Osteoblast (primary cell): ENCODE data around the gene TANK. TPM values are rescaled to one million over a fixed set of nuclear protein-coding genes. Genes with fewer than 3 reads are reported as not detected.

ENCODE experiments used
- DNase-seq: peaks from one replicate; pipeline ENCODE4 v3.0.0; 2011; ENCODE audit warnings: low spot score, mixed read lengths; ENCODE audit not compliant: insufficient read length; ENCODE audit errors: missing footprints
- H2AFZ ChIP-seq: 2 replicates; pipeline ENCODE4 v1.6.0; 2011; ENCODE audit warnings: mild to moderate bottlenecking, low read length
- H3K27ac ChIP-seq: 2 replicates; pipeline ENCODE4 v1.5.1; 2011; ENCODE audit warnings: mild to moderate bottlenecking, low read depth, low read length, moderate library complexity
- H3K27me3 ChIP-seq: 2 replicates; pipeline ENCODE4 v1.6.0; 2012; ENCODE audit warnings: mild to moderate bottlenecking, control low read depth, inconsistent platforms, low read length, moderate library complexity; ENCODE audit not compliant: insufficient read depth
- H3K36me3 ChIP-seq: 2 replicates; pipeline ENCODE4 v1.5.1; 2011; ENCODE audit warnings: mild to moderate bottlenecking, low read length, control low read depth, moderate library complexity; ENCODE audit not compliant: insufficient read depth
- H3K4me1 ChIP-seq: 2 replicates; pipeline ENCODE4 v1.5.1; 2011; ENCODE audit warnings: mild to moderate bottlenecking, low read length, control low read depth, moderate library complexity; ENCODE audit not compliant: insufficient read depth
- H3K4me2 ChIP-seq: 2 replicates; pipeline ENCODE4 v1.6.0; 2011; ENCODE audit warnings: mild to moderate bottlenecking, low read length; ENCODE audit not compliant: insufficient read depth
- H3K4me3 ChIP-seq: fragments of 200-600 bp; sonication (generic); 3 replicates; pipeline ENCODE4 v1.5.1; 2012; ENCODE audit warnings: mild to moderate bottlenecking, low read length, inconsistent platforms; ENCODE audit not compliant: insufficient read depth
- H3K79me2 ChIP-seq: 2 replicates; pipeline ENCODE4 v1.6.0; 2012; ENCODE audit warnings: mild to moderate bottlenecking, low read length, control low read depth, inconsistent platforms; ENCODE audit not compliant: insufficient read depth
- H3K9me3 ChIP-seq: 2 replicates; pipeline ENCODE4 v1.5.1; 2011; ENCODE audit warnings: low read depth, low read length, control low read depth
- H4K20me1 ChIP-seq: 2 replicates; pipeline ENCODE4 v1.6.0; 2012; ENCODE audit warnings: mild to moderate bottlenecking, low read length, control low read depth; ENCODE audit not compliant: insufficient read depth
- total RNA-seq: library from RNA; depleted of rRNA; stranded (reverse); fragments of >200 nt; gene quantifications from 2 replicates; pipeline ENCODE4 v1.2.3, GENCODE V29; 2012
- TF ChIP-seq, protein P1 (sequence below): IDR thresholded peaks from 2 replicates; pipeline ENCODE4 v1.5.1; 2011; ENCODE audit warnings: mild to moderate bottlenecking, low read depth, low read length, moderate library complexity; ENCODE audit errors: extremely low read depth

Gene TANK
- total RNA-seq, 1 donor = 127 TPM

DNA sequence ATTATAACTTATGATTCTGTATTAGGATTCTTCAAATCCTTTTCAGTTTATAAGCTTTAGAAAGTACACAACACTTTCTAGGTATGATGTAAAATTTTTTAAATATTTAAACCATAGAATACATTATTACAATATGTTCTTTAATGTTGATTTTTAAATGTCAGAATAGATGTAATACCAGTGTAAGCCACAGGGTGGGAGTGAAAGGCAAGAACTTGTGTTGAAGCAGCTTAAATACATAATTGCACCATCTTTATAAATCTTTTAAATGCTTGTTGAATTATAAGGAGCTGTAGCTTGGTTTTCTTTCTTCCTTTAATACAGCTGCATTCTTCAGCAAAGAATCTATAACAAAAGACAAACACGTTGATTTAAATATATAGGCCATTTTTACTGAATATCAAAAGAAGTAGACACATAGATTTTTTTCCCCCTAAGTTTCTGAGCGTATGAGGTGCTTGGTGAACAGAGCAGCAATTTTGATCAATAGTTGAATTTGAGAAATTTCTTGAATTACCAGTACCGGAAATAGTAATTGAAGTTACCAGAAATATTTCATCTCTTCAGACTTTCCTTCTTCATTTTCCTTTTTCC, 63.0 kb downstream of the TANK start:
- DNase-seq = no peak
- H4K20me1 ChIP-seq = no peaks in the 10 kb centered on the region
- no peak overlapping the region for H3K4me2 ChIP-seq
- H2AFZ ChIP-seq = no peak overlapping the region
- H3K27ac ChIP-seq = no peak overlapping the region
- no peak overlapping the region for H3K4me3 ChIP-seq
- peaks cover 25% of the 10 kb centered on the region for H3K36me3 ChIP-seq
- no peaks in the 10 kb centered on the region for H3K79me2 ChIP-seq
- peaks cover 6% of the 10 kb centered on the region for H3K4me1 ChIP-seq
- TF ChIP-seq, protein P1, sequence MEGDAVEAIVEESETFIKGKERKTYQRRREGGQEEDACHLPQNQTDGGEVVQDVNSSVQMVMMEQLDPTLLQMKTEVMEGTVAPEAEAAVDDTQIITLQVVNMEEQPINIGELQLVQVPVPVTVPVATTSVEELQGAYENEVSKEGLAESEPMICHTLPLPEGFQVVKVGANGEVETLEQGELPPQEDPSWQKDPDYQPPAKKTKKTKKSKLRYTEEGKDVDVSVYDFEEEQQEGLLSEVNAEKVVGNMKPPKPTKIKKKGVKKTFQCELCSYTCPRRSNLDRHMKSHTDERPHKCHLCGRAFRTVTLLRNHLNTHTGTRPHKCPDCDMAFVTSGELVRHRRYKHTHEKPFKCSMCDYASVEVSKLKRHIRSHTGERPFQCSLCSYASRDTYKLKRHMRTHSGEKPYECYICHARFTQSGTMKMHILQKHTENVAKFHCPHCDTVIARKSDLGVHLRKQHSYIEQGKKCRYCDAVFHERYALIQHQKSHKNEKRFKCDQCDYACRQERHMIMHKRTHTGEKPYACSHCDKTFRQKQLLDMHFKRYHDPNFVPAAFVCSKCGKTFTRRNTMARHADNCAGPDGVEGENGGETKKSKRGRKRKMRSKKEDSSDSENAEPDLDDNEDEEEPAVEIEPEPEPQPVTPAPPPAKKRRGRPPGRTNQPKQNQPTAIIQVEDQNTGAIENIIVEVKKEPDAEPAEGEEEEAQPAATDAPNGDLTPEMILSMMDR = peak; percentile 62
- H3K27me3 ChIP-seq = no peaks in the 10 kb centered on the region
- no peaks in the 10 kb centered on the region for H3K9me3 ChIP-seq

DNA sequence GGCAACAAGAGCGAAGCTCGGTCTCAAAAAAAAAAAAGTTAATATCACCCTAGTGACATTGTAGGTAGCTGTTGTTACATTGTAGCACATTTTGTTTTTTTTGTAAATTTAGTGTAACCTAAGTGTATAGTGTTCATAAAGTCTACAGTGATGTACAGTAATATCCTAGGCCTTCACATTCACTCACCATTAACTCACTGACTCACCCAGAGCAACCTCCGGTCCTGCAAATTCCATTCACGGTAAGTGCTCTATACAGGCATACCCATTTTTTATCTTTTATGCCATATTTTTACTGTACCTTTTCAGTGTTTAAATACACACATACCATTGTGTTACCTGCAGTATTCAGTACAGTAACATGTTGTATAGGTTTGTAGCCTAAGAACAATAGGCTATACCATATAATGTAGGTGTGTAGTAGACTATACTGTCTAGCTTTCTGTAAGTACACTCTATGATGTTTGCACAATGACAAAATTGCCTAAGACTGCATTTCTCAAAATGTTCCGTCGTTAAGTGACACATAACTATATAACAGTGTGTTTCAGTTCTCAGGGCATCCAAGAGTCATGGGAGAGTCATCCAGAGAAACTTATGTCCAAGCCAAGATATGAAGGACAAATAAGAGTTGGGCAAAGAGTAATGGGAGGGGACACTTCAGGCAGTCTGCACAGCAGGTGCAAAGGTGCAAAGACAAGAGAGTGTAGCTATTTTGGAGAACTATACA, 68.4 kb downstream of the TANK start:
- Histone ChIP-seq H3K36me3 (peaks cover 39% of the 10 kb centered on the region), H3K27ac (peak overlapping the region; percentile 40), H3K4me3 (no peak overlapping the region), H3K4me1 (peaks cover 9% of the 10 kb centered on the region), H3K9me3 (no peaks in the 10 kb centered on the region), H2AFZ (no peak overlapping the region), H3K79me2 (no peaks in the 10 kb centered on the region), H3K27me3 (no peaks in the 10 kb centered on the region), H4K20me1 (peaks cover 6% of the 10 kb centered on the region), H3K4me2 (peak overlapping the region; percentile 1)
- TF ChIP-seq, protein P1 = no peak
- no peak for DNase-seq

DNA sequence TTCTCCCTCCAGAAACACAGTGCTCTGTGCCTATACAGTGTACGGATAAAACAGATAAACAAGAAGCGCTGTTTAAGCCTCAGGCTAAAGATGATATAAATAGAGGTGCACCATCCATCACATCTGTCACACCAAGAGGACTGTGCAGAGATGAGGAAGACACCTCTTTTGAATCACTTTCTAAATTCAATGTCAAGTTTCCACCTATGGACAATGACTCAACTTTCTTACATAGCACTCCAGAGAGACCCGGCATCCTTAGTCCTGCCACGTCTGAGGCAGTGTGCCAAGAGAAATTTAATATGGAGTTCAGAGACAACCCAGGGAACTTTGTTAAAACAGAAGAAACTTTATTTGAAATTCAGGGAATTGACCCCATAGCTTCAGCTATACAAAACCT, 70.7 kb downstream of the TANK start:
- H3K27ac ChIP-seq = no peak overlapping the region
- H3K4me2 ChIP-seq = no peak overlapping the region
- no peak overlapping the region for H3K4me3 ChIP-seq
- peaks cover 31% of the 10 kb centered on the region for H3K36me3 ChIP-seq
- no peaks in the 10 kb centered on the region for H3K9me3 ChIP-seq
- H3K79me2 ChIP-seq = no peaks in the 10 kb centered on the region
- no peak for DNase-seq
- TF ChIP-seq, protein P1 = no peak
- H2AFZ ChIP-seq = no peak overlapping the region
- peaks cover 6% of the 10 kb centered on the region for H4K20me1 ChIP-seq
- no peaks in the 10 kb centered on the region for H3K27me3 ChIP-seq
- peaks cover 9% of the 10 kb centered on the region for H3K4me1 ChIP-seq

DNA sequence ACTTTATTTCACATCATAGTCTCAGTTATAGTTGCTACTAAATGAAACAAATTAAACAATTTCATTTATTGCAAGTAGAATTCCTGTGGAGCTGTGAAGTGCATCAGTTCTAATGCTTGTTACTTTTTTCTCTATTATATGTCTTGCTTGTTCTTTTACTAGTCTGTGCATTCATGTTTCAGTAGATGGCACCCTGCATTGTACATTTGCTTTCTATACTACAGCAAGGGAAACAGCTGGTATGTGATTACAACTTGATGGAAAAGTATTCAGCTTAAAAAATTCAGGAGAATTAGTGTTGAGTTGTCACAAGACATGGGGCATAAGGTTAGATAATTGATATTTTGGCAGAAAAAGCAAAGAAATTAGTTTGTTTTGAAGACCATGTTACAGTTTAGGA, 72.3 kb downstream of the TANK start:
- H3K27me3 ChIP-seq = no peaks in the 10 kb centered on the region
- no peaks in the 10 kb centered on the region for H3K9me3 ChIP-seq
- no peak overlapping the region for H3K4me2 ChIP-seq
- H3K4me1 ChIP-seq = peaks cover 13% of the 10 kb centered on the region
- no peak for DNase-seq
- H3K36me3 ChIP-seq = peaks cover 23% of the 10 kb centered on the region
- H2AFZ ChIP-seq = no peak overlapping the region
- no peak overlapping the region for H3K27ac ChIP-seq
- TF ChIP-seq, protein P1 = no peak
- H3K4me3 ChIP-seq = no peak overlapping the region
- no peaks in the 10 kb centered on the region for H3K79me2 ChIP-seq
- H4K20me1 ChIP-seq = peaks cover 6% of the 10 kb centered on the region
